Ishikawa (cell line): ENCODE results near the gene LGR6.

Experiments
- CEBPB ChIP-seq: IDR thresholded peaks from 2 replicates; pipeline ENCODE4 v1.6.1; 2012
- EGR1 ChIP-seq: IDR thresholded peaks from 2 replicates; pipeline ENCODE4 v1.6.1; 2012
- NFIC ChIP-seq: IDR thresholded peaks from 2 replicates; pipeline ENCODE4 v1.6.1; 2012
- RAD21 ChIP-seq: IDR thresholded peaks from 2 replicates; pipeline ENCODE4 v1.6.1; 2012; ENCODE audit warnings: low read depth
- TCF12 ChIP-seq: IDR thresholded peaks from 2 replicates; pipeline ENCODE4 v1.6.1; 2012; ENCODE audit warnings: low read depth

DNA sequence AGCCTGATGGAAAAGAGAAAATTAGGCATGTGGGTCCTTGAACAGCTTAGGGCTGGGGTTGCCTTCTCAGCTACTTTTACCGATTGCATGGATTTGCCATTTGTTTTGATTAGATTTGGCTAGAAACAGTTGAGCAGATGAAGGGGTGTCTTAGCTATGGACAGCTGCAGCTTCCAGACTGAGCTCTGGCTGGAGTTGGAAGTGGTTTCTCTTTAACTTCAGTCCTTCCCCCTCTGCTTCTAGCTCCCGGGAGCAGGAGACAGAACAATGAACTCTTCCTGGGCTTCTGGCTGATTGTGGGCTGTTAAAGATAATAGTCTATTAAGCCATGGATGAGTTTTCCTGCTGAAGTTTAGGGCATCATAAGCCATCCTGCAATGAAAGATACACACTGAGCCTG lies 97.4 kb downstream of the LGR6 start:
- TF ChIP-seq TCF12 (no peak), NFIC (no peak), CEBPB (no peak), RAD21 (no peak), EGR1 (no peak)
